ENCODE measurements around the gene POLD4. TPM values are rescaled to one million over a fixed set of nuclear protein-coding genes. Genes with fewer than 3 reads are reported as not detected.
A peak's percentile ranks its signal among the peaks of the same experiment; 100 is the strongest.

Gene POLD4
- total RNA-seq, 1 experiment from 2014 or later: 78.7 TPM

- Histone ChIP-seq H3K4me3 (ENCODE audit: low read depth in 2 of 2, low read length in 2 of 2) (peak overlapping the region; percentile 74 to 85), H3K36me3 (ENCODE audit: control insufficient read depth, insufficient read depth, low read length) (no peaks in the 10 kb centered on the region; the same call in 1 of the 2 replicates), H3K27ac (ENCODE audit: low read length) (peak overlapping the region; percentile 83), H3K9me3 (ENCODE audit: control insufficient read depth, insufficient read depth, low read depth, low read length) (no peaks in the 10 kb centered on the region), H3K27me3 (ENCODE audit: control insufficient read depth, insufficient read depth, low read length) (no peaks in the 10 kb centered on the region), H3K4me1 (ENCODE audit: control insufficient read depth, insufficient read depth, low read length) (peaks cover 27% of the 10 kb centered on the region)
- ATAC-seq: peak; percentile 5
- DNase-seq (ENCODE audit: low read depth, low spot score): no peak
- BruUV-seq (replicated peaks): no TSS peak
- CTCF ChIA-PET: interaction anchor here (2.3 kb wide), 1 partner anchor 14 kb away, joined by 8 read pairs; no protein-coding TSS in a partner anchor
- intact Hi-C loops (cut with micrococcal nuclease; ENCODE audit: unreplicated experiment) (no loop called here), in situ Hi-C loops (cut with HindIII; ENCODE audit: low pct_unique_long_range_greater_than_20kb, low sequenced_read_pairs) (no loop called here)
- no peak for TF ChIP-seq TCF7L2 (IDR thresholded peaks at IDR 0.05; ENCODE audit: low read depth, low read length)
- TF ChIP-seq SIN3A (IDR thresholded peaks at IDR 0.05; ENCODE audit: borderline replicate concordance, insufficient read depth, low read depth, low read length): no peak
- TF ChIP-seq REST (IDR thresholded peaks at IDR 0.05; ENCODE audit: insufficient read depth in 1 of 2, low read depth in 2 of 2, low read length in 1 of 2): no peak
- no peak for TF ChIP-seq POLR2AphosphoS5 (IDR thresholded peaks at IDR 0.05; ENCODE audit: low read depth, low read length)
- TF ChIP-seq CTCF (IDR thresholded peaks at IDR 0.05): no peak
- POLR2A ChIA-PET: no interaction called here
These were observed 49.4 kb downstream of the POLD4 start for GRCh38 chr11:67303835-67304411.

- Histone ChIP-seq H3K4me1 (ENCODE audit: control insufficient read depth, insufficient read depth, low read length) (peaks cover 27% of the 10 kb centered on the region), H3K4me3 (ENCODE audit: low read depth in 2 of 2, low read length in 2 of 2) (peak within 1 kb of the TSS; percentile 74 to 85), H3K27me3 (ENCODE audit: control insufficient read depth, insufficient read depth, low read length) (no peaks in the 10 kb centered on the region), H3K36me3 (ENCODE audit: control insufficient read depth, insufficient read depth, low read length) (no peaks in the 10 kb centered on the region; the same call in 1 of the 2 replicates), H3K9me3 (ENCODE audit: control insufficient read depth, insufficient read depth, low read depth, low read length) (no peaks in the 10 kb centered on the region), H3K27ac (ENCODE audit: low read length) (peak within 1 kb of the TSS; percentile 83)
- TF ChIP-seq TCF7L2 (IDR thresholded peaks at IDR 0.05; ENCODE audit: low read depth, low read length): no peak
- peak; percentile 59 for TF ChIP-seq POLR2AphosphoS5 (IDR thresholded peaks at IDR 0.05; ENCODE audit: low read depth, low read length)
- TF ChIP-seq REST (IDR thresholded peaks at IDR 0.05; ENCODE audit: insufficient read depth in 1 of 2, low read depth in 2 of 2, low read length in 1 of 2): 0 out of 4 replicates have a peak, but pooled peaks of 1 of the 2 experiments have one; percentile 23
- TF ChIP-seq CTCF (IDR thresholded peaks at IDR 0.05): no peak
- peak; percentile 75; the same call in 1 of the 2 replicates for TF ChIP-seq SIN3A (IDR thresholded peaks at IDR 0.05; ENCODE audit: borderline replicate concordance, insufficient read depth, low read depth, low read length)
- CTCF ChIA-PET: interaction anchor here (0.6 to 2.3 kb wide), 3 partner anchors 14 to 82 kb away, joined by 3 to 8 read pairs (median 3); no protein-coding TSS in a partner anchor
- ATAC-seq (peak; percentile 94), DNase-seq (ENCODE audit: low read depth, low spot score) (no peak)
- BruUV-seq (replicated peaks): no TSS peak
- in situ Hi-C loops (cut with HindIII; ENCODE audit: low pct_unique_long_range_greater_than_20kb, low sequenced_read_pairs) (no loop called here), intact Hi-C loops (cut with micrococcal nuclease; ENCODE audit: unreplicated experiment) (no loop called here)
- POLR2A ChIA-PET: interaction anchor here (0.6 kb wide), 2 partner anchors 70 to 626 kb away, joined by 3 read pairs; no protein-coding TSS in a partner anchor
These were observed 50.1 kb downstream of the POLD4 start, which contains the start of gene SSH3 for GRCh38 chr11:67303132-67303834. TSS of gene SSH3 (plus strand) at chr11:67303530. CDS start at chr11:67303626, 96 bp downstream.
